Lung (tissue), 16 donors: ENCODE measurements around the gene SUMO3. TPM values are rescaled to one million over a fixed set of nuclear protein-coding genes. Genes with fewer than 3 reads are reported as not detected.

ENCODE experiments used
- ATAC-seq: fragments of 200-7000 bp; cut with Tn5 transposase; one replicate; pipeline ENCODE4 v1.9.1; 2020; ENCODE audit warnings: moderate number of reproducible peaks; ENCODE audit not compliant: insufficient read depth, low FRiP score
- DNase-seq, 3 donors: peaks; one replicate each; pipeline ENCODE4 v3.0.0-alpha.2; 2013 to 2017
- H3K27ac ChIP-seq, 2 donors: one replicate each; pipeline ENCODE4 v1.5.1; 2013; ENCODE audit warnings: mild to moderate bottlenecking in 2 of 2, moderate library complexity in 2 of 2, control low read depth in 1 of 2, inconsistent platforms in 1 of 2, low read depth in 1 of 2, low read length in 1 of 2
- H3K27me3 ChIP-seq, 3 donors: one replicate each; pipeline ENCODE4 v1.5.1; 2013; ENCODE audit warnings: low read length in 2 of 3; ENCODE audit not compliant: control insufficient read depth in 3 of 3, insufficient read depth in 3 of 3
- H3K36me3 ChIP-seq, 4 donors: one replicate each; pipeline ENCODE4 v1.5.1; 2013; ENCODE audit warnings: low read length in 4 of 4, mild to moderate bottlenecking in 1 of 4, moderate library complexity in 1 of 4; ENCODE audit not compliant: control insufficient read depth in 4 of 4, insufficient read depth in 4 of 4
- H3K4me1 ChIP-seq, 5 donors: one replicate each; pipeline ENCODE4 v1.5.1; 2013; ENCODE audit warnings: low read length in 5 of 5, mild to moderate bottlenecking in 2 of 5, moderate library complexity in 1 of 5; ENCODE audit not compliant: control insufficient read depth in 5 of 5, insufficient read depth in 5 of 5
- H3K4me3 ChIP-seq: one replicate; pipeline ENCODE4 v1.5.1; 2013; ENCODE audit warnings: mild to moderate bottlenecking, control low read depth, moderate library complexity
- H3K9ac ChIP-seq, 2 donors: one replicate each; pipeline ENCODE4 v1.5.1; 2013; ENCODE audit warnings: low read length in 2 of 2, control low read depth in 1 of 2; ENCODE audit not compliant: insufficient read depth in 1 of 2
- H3K9me3 ChIP-seq, 4 donors: one replicate each; pipeline ENCODE4 v1.5.1; 2013; ENCODE audit warnings: low read length in 3 of 4, mild to moderate bottlenecking in 1 of 4, moderate library complexity in 1 of 4; ENCODE audit not compliant: control insufficient read depth in 4 of 4, insufficient read depth in 3 of 4
- CTCF ChIP-seq: IDR thresholded peaks from 2 replicates; pipeline ENCODE4 v1.5.1; 2012; ENCODE audit warnings: mild to moderate bottlenecking; ENCODE audit errors: control extremely low read depth, extremely low read depth
- WGBS, 2 donors: extraction: QIAGEN DNeasy Blood & Tissue Kit; methylation state at CpG; one replicate each; pipeline ENCODE4 v1.1.7; 2013; 5-methylcytosine and 5-hydroxymethylcytosine counted together
- long read RNA-seq, 5 donors: transcript quantifications; one replicate each; lab custom pipeline, GENCODE V29; 2026
- polyA plus RNA-seq, 2 donors: library from polyadenylated mRNA; stranded (reverse); fragments of 200-250 nt; gene quantifications; one replicate each; pipeline ENCODE4 v1.2.1, GENCODE V29; 2013
- total RNA-seq, 2 donors: library from RNA; depleted of rRNA in 1 of 2; stranded (reverse); fragments of >200 nt in 1 of 2; gene quantifications; one replicate each; pipeline ENCODE4 v1.2.1, GENCODE V29; 2014 to 2021
- donor health status: control.
- donor health status: control.
- donor health status: Bipolar disorder and iron deficiency.
- donor health status: healthy.
- donor health status: DM: yes; HTN: yes; CAD: no.

Gene SUMO3
- total RNA-seq (10 to 100 TPM; 45.5 to 86.5 TPM), polyA plus RNA-seq (10 to 100 TPM; 40.4 to 96.4 TPM)
- long read RNA-seq, donor 1, transcript SUMO3-201 (4 exons, 1,807 nt), result major isoform, 81 of 84 reads
- long read RNA-seq, donor 1, partial matches to known transcripts, result 0 of 84 reads
- long read RNA-seq, donor 1, other reads (novel, unspliced or antisense), result 0 of 84 reads
- long read RNA-seq, donor 2, transcript SUMO3-201 (4 exons, 1,807 nt), result major isoform, 24 of 25 reads
- long read RNA-seq, donor 2, partial matches to known transcripts, result 0 of 25 reads
- long read RNA-seq, donor 2, other reads (novel, unspliced or antisense), result 0 of 25 reads
- long read RNA-seq, donor 3, transcript SUMO3-201 (4 exons, 1,807 nt), result major isoform, 33 of 33 reads
- long read RNA-seq, donor 3, partial matches to known transcripts, result 0 of 33 reads
- long read RNA-seq, donor 3, other reads (novel, unspliced or antisense), result 0 of 33 reads
- long read RNA-seq, donor 4, transcript SUMO3-201 (4 exons, 1,807 nt), result major isoform, 29 of 29 reads
- long read RNA-seq, donor 4, partial matches to known transcripts, result 0 of 29 reads
- long read RNA-seq, donor 4, other reads (novel, unspliced or antisense), result 0 of 29 reads
- long read RNA-seq, donor 5, transcript SUMO3-201 (4 exons, 1,807 nt), result major isoform, 85 of 86 reads
- long read RNA-seq, donor 5, partial matches to known transcripts, result 0 of 86 reads
- long read RNA-seq, donor 5, other reads (novel, unspliced or antisense), result 0 of 86 reads

- Histone ChIP-seq H3K27me3 (no peaks in the 10 kb centered on the region), H3K4me3 (peak within 1 kb of the TSS; percentile 65), H3K27ac (peak within 1 kb of the TSS; percentile 91 to 96), H3K9me3 (peaks cover 0 to 13% (median 2%) of the 10 kb centered on the region in 4 donors), H3K36me3 (peaks cover 0 to 10% (median 2%) of the 10 kb centered on the region in 4 donors), H3K9ac (peak within 1 kb of the TSS in 1 of 2 donors; percentile 25), H3K4me1 (peaks cover 0 to 10% (median 5%) of the 10 kb centered on the region in 5 donors)
- ATAC-seq (peak; percentile 75), DNase-seq (peak; percentile 89 to 91 (median 91))
- no peak for TF ChIP-seq CTCF
- 1% methylated on average over 58 to 108 of the region's 108 CpGs for WGBS, 2 donors
These were observed at the start of gene SUMO3 for GRCh38 chr21:44817914-44818639. Gene SUMO3, minus strand, starts transcription at chr21:44818062. Its CDS starts 94 bp downstream, at chr21:44817968.

GRCh38 chr21:44867464-44867863 lies 49.6 kb upstream of the SUMO3 start:
- DNase-seq (no peak), ATAC-seq (no peak)
- H3K27ac ChIP-seq, result no peak overlapping the region
- peaks cover 0 to 19% (median 9%) of the 10 kb centered on the region in 4 donors for H3K36me3 ChIP-seq
- H3K4me3 ChIP-seq, result no peak overlapping the region
- H3K9ac ChIP-seq, result no peak overlapping the region
- peaks cover 19 to 43% (median 36%) of the 10 kb centered on the region in 5 donors for H3K4me1 ChIP-seq
- H3K9me3 ChIP-seq, result no peaks in the 10 kb centered on the region
- no peak for TF ChIP-seq CTCF
- 87 to 92% methylated on average over 15 of the region's 15 CpGs for WGBS, 2 donors
- H3K27me3 ChIP-seq, result no peaks in the 10 kb centered on the region

- peaks cover 15 to 42% (median 30%) of the 10 kb centered on the region in 5 donors for H3K4me1 ChIP-seq
- H3K9ac ChIP-seq, result no peak overlapping the region
- no peaks in the 10 kb centered on the region for H3K27me3 ChIP-seq
- peaks cover 0 to 21% (median 10%) of the 10 kb centered on the region in 4 donors for H3K36me3 ChIP-seq
- H3K4me3 ChIP-seq, result no peak overlapping the region
- WGBS, 2 donors, result 58 to 74% methylated on average over 7 of the region's 7 CpGs
- DNase-seq, result no peak
- no peak for TF ChIP-seq CTCF
- H3K9me3 ChIP-seq, result no peaks in the 10 kb centered on the region
- peak overlapping the region in 1 of 2 donors; percentile 32 for H3K27ac ChIP-seq
- no peak for ATAC-seq
These were observed 48.9 kb upstream of the SUMO3 start for GRCh38 chr21:44866780-44867179.
